Activated B cell treated with CpG ODN at 0.5 μM for 24 hours (primary cell): ENCODE data around the gene GPR176. TPM values are rescaled to one million over a fixed set of nuclear protein-coding genes. Genes with fewer than 3 reads are reported as not detected.

ENCODE experiments used
- ATAC-seq: fragments of 200-7000 bp; cut with Tn5 transposase; one replicate; pipeline ENCODE4 v1.10.0; 2021; ENCODE audit warnings: low read depth, mild to moderate bottlenecking, moderate library complexity
- CTCF ChIA-PET: fragments of 350-600 bp; sonication (Branson Sonifier 250); formaldehyde crosslinking; loops from one replicate; lab custom pipeline; 2021; ENCODE audit warnings: antibody characterized with exemption; lab: Charles Lee
- POLR2A ChIA-PET: fragments of 350-600 bp; sonication (Branson Sonifier 250); formaldehyde crosslinking; loops from one replicate; lab custom pipeline; 2021; ENCODE audit warnings: antibody characterized with exemption; lab: Charles Lee
- DNase-seq: peaks from one replicate; pipeline ENCODE4 v3.0.0; 2022
- H3K27ac Mint-ChIP-seq: one replicate; pipeline ENCODE4 v1.8.0; 2020; ENCODE audit warnings: mixed read lengths
- H3K27me3 Mint-ChIP-seq: one replicate; pipeline ENCODE4 v1.8.0; 2021; ENCODE audit warnings: mixed read lengths
- H3K36me3 Mint-ChIP-seq: one replicate; pipeline ENCODE4 v1.8.0; 2021; ENCODE audit warnings: low read depth, mixed read lengths
- H3K4me1 Mint-ChIP-seq: one replicate; pipeline ENCODE4 v1.8.0; 2021; ENCODE audit warnings: mixed read lengths
- H3K4me3 Mint-ChIP-seq: one replicate; pipeline ENCODE4 v1.8.0; 2020; ENCODE audit warnings: mild to moderate bottlenecking, mixed read lengths
- H3K9me3 Mint-ChIP-seq: one replicate; pipeline ENCODE4 v1.8.0; 2020; ENCODE audit warnings: mixed read lengths
- intact Hi-C: fragments of 100-400 bp; cut with micrococcal nuclease; formaldehyde crosslinking; loops from one replicate; pipeline ENCODE4 v1.15.1; 2024
- total RNA-seq: library from RNA; stranded (reverse); gene quantifications from 2 replicates; pipeline ENCODE4 v1.2.3, GENCODE V29; 2022
- TF ChIP-seq, protein P1 (sequence below): fragments of 200-600 bp; IDR thresholded peaks from one replicate; pipeline ENCODE4 v1.8.0; 2022; ENCODE audit warnings: antibody characterized with exemption, mild to moderate bottlenecking

The GPR176 gene
- total RNA-seq, 1 donor from 2014 or later, result not detected

DNA sequence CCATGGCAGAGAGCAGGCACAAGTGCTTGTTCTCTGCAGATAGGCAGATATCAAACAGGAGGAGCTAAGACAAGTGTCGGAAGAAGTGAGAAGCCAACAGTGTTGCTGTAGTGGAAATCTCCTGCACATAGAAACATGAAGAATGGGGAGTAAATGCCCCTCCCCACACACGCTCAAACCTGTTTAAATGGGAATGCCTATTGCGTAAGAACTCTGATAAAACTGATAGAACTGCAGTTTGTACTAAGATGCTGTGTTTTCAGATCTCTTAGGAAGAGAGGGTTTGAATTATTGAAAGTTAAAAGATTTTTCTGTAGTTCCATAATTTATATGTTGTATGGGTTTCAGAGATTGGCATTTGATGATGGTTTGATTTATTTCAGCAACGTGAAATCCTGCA, 33.5 kb upstream of the GPR176 start:
- ChIA-PET CTCF (no interaction called here), POLR2A (no interaction called here)
- Mint-ChIP-seq H3K27ac (no peak overlapping the region), H3K9me3 (no peaks in the 10 kb centered on the region), H3K4me1 (no peaks in the 10 kb centered on the region), H3K4me3 (no peak overlapping the region), H3K27me3 (no peaks in the 10 kb centered on the region), H3K36me3 (peaks cover 64% of the 10 kb centered on the region)
- TF ChIP-seq, protein P1, sequence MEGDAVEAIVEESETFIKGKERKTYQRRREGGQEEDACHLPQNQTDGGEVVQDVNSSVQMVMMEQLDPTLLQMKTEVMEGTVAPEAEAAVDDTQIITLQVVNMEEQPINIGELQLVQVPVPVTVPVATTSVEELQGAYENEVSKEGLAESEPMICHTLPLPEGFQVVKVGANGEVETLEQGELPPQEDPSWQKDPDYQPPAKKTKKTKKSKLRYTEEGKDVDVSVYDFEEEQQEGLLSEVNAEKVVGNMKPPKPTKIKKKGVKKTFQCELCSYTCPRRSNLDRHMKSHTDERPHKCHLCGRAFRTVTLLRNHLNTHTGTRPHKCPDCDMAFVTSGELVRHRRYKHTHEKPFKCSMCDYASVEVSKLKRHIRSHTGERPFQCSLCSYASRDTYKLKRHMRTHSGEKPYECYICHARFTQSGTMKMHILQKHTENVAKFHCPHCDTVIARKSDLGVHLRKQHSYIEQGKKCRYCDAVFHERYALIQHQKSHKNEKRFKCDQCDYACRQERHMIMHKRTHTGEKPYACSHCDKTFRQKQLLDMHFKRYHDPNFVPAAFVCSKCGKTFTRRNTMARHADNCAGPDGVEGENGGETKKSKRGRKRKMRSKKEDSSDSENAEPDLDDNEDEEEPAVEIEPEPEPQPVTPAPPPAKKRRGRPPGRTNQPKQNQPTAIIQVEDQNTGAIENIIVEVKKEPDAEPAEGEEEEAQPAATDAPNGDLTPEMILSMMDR, result no peak
- DNase-seq (no peak), ATAC-seq (no peak)
- intact Hi-C loops, result no loop called here

DNA sequence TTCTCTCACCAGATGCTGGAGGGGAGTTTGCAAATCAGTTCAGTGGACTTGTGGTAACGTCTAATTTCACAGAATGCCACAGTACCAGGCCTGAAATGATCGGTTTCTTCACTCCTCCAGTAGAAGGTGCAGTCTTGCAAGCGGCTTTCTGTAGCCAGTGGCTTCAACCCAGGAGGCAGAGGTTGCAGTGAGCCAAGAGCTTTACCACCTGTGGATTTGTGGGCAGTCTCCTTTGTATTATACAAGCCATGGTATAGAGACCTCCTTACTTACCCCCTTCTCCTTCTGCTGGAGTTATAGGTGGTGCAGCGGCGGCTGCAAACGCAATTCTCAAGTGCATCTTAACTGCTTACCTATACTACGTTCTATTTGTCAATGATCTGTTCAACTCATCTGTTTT, 31.5 kb upstream of the GPR176 start:
- DNase-seq, result no peak
- no peak overlapping the region for H3K27ac Mint-ChIP-seq
- no peak for ATAC-seq
- POLR2A ChIA-PET, result no interaction called here
- intact Hi-C loops, result no loop called here
- CTCF ChIA-PET, result no interaction called here
- no peak overlapping the region for H3K4me3 Mint-ChIP-seq
- H3K27me3 Mint-ChIP-seq, result no peaks in the 10 kb centered on the region
- peaks cover 53% of the 10 kb centered on the region for H3K36me3 Mint-ChIP-seq
- no peaks in the 10 kb centered on the region for H3K9me3 Mint-ChIP-seq
- TF ChIP-seq, protein P1, result no peak
- no peaks in the 10 kb centered on the region for H3K4me1 Mint-ChIP-seq

DNA sequence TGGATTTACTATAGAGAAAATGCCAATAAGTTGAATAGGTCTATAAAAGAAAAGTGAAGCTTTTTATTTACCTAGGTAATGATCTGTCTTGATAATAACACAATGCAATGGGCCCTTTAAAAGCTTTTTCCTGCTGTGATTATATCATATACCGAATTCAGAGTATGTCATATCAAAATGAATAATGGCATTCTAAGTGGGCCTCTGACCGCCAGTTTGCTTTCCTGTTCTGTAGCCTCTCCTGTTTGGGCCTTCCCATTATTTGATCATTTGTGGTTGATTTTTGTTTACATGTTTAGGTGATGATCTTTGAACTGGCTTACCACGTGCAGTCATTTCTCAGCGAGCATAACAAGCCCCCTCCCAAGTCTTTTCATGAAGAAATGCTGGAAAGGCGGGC, 28.8 kb upstream of the GPR176 start:
- H3K4me3 Mint-ChIP-seq, result no peak overlapping the region
- intact Hi-C loops, result no loop called here
- ChIA-PET CTCF (no interaction called here), POLR2A (no interaction called here)
- no peaks in the 10 kb centered on the region for H3K27me3 Mint-ChIP-seq
- peaks cover 55% of the 10 kb centered on the region for H3K36me3 Mint-ChIP-seq
- no peak for ATAC-seq
- no peak overlapping the region for H3K27ac Mint-ChIP-seq
- H3K9me3 Mint-ChIP-seq, result no peaks in the 10 kb centered on the region
- TF ChIP-seq, protein P1, result no peak
- H3K4me1 Mint-ChIP-seq, result no peaks in the 10 kb centered on the region
- DNase-seq, result no peak

DNA sequence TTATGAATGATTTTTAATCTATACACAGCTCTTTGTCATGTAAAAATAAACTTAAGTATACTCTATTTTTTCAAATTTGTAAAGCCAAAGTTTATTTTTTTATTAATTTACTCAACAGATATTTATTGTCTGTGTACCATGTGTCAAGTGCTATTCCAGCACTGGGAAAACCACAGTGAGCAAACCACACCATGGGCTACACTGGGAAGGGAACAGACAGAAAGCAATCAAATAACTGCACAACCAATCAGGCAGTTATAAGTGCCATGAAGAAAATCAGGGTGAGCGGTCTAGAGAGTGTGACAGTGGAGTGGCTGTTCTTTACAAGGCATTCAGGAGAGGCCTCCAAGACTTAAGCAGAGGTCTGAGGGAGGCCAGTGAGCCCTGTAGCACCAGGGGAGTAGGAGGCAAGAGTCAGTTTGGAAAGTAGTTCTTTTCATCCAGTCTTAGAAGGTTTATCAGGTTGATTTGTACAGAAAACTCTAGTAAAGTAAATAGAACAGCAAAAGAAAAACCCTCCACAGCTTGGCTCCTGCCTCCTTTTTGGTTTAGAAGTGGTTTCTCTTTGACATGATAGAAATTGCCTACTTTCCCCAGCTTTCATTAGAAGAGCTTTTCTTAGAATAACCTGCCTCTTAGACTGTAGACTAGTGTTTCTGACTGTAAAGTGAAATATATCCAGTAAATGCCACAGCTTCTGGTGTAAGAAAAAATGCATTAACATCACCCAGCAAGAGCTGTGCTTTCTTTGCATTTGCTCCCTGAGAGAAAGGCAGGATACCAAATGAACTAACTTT, 27.5 kb upstream of the GPR176 start:
- Mint-ChIP-seq H3K9me3 (no peaks in the 10 kb centered on the region), H3K36me3 (peaks cover 59% of the 10 kb centered on the region), H3K4me3 (no peak overlapping the region), H3K27me3 (no peaks in the 10 kb centered on the region), H3K27ac (no peak overlapping the region), H3K4me1 (no peaks in the 10 kb centered on the region)
- TF ChIP-seq, protein P1, result no peak
- POLR2A ChIA-PET, result interaction anchor here (0.6 kb wide), 1 partner anchor 611 kb away, joined by 3 read pairs; no protein-coding TSS in a partner anchor
- ATAC-seq (no peak), DNase-seq (no peak)
- CTCF ChIA-PET, result no interaction called here
- intact Hi-C loops, result no loop called here

DNA sequence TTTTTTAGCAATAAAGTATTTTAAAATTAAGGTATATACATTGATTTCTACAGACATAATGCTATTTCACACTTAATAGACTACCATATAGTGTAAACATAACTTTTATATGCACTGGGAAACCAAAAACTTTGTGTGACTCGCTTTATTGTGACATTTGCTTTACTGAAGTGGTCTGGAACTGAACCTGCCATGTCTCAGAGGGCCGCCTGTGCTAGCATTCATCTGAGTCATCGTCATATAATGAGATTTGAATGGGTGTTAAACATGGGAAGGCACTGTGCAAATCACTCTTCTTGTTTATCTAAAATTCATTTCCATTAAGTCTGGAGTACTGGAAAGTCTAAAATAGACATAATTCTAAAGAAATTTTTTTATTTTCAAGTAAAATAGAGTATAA, 26.8 kb upstream of the GPR176 start:
- TF ChIP-seq, protein P1, result no peak
- no peaks in the 10 kb centered on the region for H3K4me1 Mint-ChIP-seq
- no peaks in the 10 kb centered on the region for H3K27me3 Mint-ChIP-seq
- no peak overlapping the region for H3K27ac Mint-ChIP-seq
- POLR2A ChIA-PET, result no interaction called here
- DNase-seq (no peak), ATAC-seq (no peak)
- peaks cover 58% of the 10 kb centered on the region for H3K36me3 Mint-ChIP-seq
- no peaks in the 10 kb centered on the region for H3K9me3 Mint-ChIP-seq
- CTCF ChIA-PET, result no interaction called here
- intact Hi-C loops, result no loop called here
- H3K4me3 Mint-ChIP-seq, result no peak overlapping the region
